Mucosa of gallbladder (tissue), 1 donor: Measurements from ENCODE around the gene ATAD3A. TPM values are rescaled to one million over a fixed set of nuclear protein-coding genes. Genes with fewer than 3 reads are reported as not detected.
"Not testable (repeated sequence)": the region's sequence is repeated elsewhere in the genome, so short reads cannot be mapped to it uniquely, and the experiment has no call there.

Source experiments
- DNase-seq: peaks from one replicate; pipeline ENCODE4 v3.0.0-alpha.2; 2020; ENCODE audit warnings: low spot score
- total RNA-seq: library from RNA; stranded (reverse); gene quantifications from one replicate; pipeline ENCODE4 v1.2.1, GENCODE V29; 2021
- donor health status: DM: no; HTN: no; CAD: no.

Gene ATAD3A
- total RNA-seq, 1 donor from 2014 or later = 27.9 TPM

- DNase-seq = no peak
Measured at GRCh38 chr1:1489861-1490260, 22.1 kb upstream of the ATAD3A start.

- no peak for DNase-seq
Measured at GRCh38 chr1:1490633-1491230, 21.2 kb upstream of the ATAD3A start.

DNA sequence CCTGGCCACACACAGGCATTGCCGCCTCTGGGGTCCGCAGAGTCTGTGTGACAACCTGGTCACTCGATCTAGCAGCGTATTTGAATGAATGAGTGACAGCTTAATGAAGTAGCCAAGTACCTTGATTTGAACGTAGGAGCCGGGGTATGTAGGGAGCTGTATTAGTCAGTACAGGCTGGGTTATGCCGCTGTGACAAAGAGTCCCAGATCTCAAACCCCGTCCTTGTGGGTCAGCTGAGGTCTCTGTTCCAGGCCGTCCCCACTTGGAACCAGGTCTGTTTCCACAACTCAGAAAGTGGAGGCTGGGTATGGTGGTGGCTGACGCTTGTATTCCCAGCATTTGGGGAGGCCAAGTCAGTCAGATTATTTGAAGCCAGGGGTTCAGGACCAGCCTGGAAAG, 20.4 kb upstream of the ATAD3A start:
- no peak for DNase-seq

- not testable (repeated sequence) for DNase-seq
Measured at GRCh38 chr1:1494311-1494710, 17.7 kb upstream of the ATAD3A start.

GRCh38 chr1:1495461-1495975, 16.4 kb upstream of the ATAD3A start:
- DNase-seq = not testable (repeated sequence)

DNA sequence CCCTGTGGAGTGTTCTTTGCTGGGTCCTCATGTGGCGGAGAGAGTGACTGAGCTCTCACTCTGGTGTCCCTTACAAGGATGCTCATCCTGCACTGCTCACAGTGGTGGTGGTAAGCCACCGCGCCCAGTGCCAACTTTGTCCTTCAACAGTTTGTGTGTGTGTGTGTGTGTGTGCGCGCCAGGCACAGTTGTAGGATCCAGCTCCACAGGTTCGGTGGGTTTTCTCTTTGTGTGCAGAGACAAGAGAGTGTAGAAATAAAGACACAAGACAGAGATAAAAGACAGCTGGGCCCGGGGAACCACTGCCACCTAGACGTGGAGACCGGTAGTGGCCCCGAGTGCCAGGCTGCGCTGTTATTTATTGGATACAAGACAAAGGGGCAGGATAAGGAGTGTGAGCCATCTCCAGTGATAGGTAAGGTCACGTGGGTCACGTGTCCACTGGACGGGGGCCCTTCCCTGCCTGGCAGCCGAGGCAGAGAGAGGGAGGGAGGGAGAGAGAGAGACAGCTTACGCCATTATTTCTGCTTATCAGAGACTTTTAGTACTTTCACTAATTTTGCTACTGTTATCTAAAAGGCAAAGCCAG, 7.1 kb upstream of the ATAD3A start:
- DNase-seq = peak; percentile 77

DNA sequence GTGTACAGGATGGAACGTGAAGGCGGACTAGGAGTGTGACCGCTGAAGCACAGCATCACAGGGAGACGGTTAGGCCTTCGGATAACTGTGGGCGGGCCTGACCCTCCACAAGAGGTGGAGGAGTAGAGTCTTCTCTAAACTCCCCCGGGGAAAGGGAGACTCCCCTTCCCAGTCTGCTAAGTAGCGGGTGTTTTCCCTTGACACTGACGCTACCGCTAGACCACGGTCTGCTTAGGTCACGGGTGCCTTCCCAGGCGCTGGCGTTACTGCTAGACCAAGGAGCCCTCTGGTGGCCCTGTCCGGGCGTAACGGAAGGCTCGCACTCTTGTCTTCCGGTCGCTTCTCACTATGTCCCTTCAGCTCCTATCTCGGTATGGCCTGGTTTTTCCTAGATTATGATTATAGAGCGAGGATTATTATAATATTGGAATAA, 6.6 kb upstream of the ATAD3A start:
- peak; percentile 55 for DNase-seq

DNA sequence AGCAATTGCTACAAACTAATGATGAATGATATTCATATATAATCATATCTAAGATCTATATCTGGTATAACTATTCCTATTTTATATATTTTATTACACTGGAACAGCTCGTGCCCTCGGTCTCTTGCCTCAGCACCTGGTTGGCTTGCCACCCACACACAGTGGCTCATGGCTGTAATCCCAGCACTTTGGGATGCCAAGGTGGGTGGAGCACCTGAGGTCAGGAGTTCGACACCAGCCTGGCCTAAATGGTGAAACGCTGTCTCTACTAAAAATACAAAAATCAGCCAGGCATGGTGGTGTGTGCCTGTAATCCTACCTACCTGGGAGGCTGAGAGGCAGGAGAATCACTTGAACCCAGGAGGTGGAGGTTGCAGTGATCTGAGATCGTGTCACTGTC, 6.2 kb upstream of the ATAD3A start:
- not testable (repeated sequence) for DNase-seq

GRCh38 chr1:1507305-1507704, 4.7 kb upstream of the ATAD3A start:
- no peak for DNase-seq

GRCh38 chr1:1508775-1509464, 3.0 kb upstream of the ATAD3A start:
- DNase-seq = not testable (repeated sequence)

- DNase-seq = not testable (repeated sequence)
Measured at GRCh38 chr1:1509465-1509850, 2.5 kb upstream of the ATAD3A start.

GRCh38 chr1:1510912-1511532, 940 bp upstream of the ATAD3A start:
- no peak for DNase-seq

GRCh38 chr1:1512425-1512824, 463 bp downstream of the ATAD3A start:
- not testable (repeated sequence) for DNase-seq

DNA sequence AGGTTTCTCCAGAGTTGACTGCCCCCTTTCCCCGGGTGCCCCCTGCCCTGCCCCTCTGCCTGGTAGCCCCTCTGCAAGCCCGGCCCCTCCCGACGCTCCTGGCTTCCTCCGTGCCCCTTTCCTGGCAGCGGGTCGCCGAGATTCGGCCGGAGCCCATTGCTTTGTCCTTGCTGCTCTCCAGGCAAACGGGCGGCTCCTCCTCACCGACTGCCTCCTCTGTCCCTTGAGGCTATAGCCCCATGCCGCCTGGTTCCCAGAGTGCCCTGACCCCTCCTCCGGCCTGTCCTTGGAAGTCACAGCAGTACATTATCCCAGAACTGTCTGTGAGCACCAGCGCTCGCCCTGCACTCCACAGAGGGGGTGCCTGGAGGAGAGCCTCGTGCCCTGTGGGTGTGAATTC, 1.7 kb downstream of the ATAD3A start:
- not testable (repeated sequence) for DNase-seq

- DNase-seq = not testable (repeated sequence)
Measured at GRCh38 chr1:1514376-1514775, 2.4 kb downstream of the ATAD3A start.

DNA sequence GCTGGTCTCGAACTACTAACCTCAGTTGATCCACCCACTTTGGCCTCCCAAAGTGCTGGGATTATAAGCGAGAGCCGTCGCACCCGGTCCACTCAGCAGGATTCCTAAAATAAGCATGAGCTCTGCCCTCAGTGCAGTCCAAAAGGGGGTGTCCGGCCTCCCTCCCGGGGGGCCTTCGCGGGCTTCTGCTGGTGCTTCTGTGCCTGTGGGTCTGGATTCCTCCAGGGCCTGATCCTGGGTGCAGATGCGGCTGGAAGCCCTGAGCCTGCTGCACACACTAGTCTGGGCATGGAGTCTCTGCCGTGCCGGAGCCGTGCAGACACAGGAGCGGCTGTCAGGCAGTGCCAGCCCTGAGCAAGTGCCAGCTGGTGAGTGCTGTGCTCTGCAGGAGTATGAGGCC, 5.0 kb downstream of the ATAD3A start:
- not testable (repeated sequence) for DNase-seq

DNA sequence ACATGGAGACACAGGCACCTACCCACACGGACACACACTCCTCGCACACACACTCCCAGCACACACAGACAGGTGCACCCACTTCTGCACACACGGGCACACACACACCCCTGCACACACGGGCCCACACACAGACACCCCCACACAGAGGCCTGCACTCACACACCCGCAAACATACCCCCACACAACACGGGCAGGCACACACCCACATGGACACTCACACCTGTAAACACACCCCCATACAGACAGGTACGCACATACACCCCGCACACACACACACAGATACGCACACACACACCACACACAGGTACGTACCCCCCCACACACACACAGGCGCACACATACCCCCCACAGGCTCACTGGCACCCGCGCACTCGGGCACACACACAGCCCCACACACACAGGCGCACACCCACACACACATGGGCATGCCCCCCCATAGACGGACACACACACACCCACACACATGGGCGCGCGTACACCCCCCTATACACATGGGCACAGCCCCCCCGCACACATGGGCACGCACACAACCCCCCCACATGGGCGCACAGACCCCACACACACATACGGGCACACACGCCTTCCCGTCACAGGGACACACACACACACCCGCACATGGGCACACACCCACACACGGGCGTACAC, 6.1 kb downstream of the ATAD3A start:
- no peak for DNase-seq

DNA sequence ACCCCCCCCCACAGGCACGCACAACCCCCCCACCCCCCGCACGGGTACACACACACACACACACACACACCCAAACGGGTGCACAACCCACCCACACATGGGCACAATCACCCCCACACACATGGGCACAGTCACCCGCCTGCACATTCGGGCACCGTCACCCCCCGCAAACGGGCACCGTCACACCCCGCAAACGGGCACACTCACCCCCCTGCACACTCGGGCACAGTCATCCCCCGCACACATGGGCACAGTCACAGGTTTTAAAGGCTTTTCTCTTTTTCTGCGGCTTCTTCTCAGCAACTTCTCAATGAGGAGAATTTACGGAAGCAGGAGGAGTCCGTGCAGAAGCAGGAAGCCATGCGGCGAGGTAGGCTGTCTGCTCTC, 6.7 kb downstream of the ATAD3A start:
- DNase-seq = not testable (repeated sequence)

- not testable (repeated sequence) for DNase-seq
Measured at GRCh38 chr1:1519805-1520505, 8.0 kb downstream of the ATAD3A start.

DNA sequence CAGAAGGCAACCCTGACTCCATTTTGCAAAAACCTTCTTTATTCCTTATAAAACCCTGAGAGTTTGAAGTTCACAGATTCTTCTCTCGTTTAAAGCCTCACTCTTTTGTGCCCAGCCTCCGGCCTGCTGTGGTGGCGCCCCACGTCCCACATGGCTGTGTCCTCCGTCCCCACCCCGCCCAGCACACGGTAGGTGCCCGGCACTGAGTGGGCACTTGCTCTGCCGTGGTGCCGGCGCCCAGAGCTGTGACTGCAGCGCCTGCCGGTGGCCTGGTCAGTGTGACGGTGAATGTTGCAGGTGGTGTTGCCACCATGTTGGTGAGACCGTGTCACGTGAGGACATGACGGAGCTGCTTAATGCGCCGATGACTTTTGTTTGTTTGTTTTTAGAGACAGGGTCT, 9.4 kb downstream of the ATAD3A start:
- no peak for DNase-seq

DNA sequence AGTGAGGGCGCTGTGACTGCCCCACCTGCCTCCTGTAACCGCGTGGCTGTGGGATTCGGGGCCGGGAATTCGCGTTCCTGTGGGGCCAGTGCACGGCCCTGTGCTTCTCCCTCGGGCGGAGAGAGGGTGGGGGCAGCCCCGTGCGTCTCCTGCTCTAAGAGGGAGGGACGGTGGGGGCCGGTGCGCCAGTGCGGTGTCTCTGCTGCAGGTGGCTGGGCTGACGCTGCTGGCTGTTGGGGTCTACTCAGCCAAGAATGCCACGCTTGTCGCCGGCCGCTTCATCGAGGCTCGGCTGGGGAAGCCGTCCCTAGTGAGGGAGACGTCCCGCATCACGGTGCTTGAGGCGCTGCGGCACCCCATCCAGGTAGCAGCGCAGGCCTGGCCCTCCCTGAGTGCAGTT, 10.6 kb downstream of the ATAD3A start:
- DNase-seq = not testable (repeated sequence)
